Prostate gland (tissue), 2 donors: ENCODE results near the gene DCAF10. TPM values are rescaled to one million over a fixed set of nuclear protein-coding genes. Genes with fewer than 3 reads are reported as not detected.

Source experiments
- DNase-seq: peaks from one replicate; pipeline ENCODE4 v3.0.0-alpha.2; 2019; ENCODE audit warnings: low spot score
- H3K27ac ChIP-seq, 2 donors: fragments of 200-600 bp; sonication (generic); 2 replicates each; pipeline ENCODE4 v1.5.1; 2017 to 2019
- H3K27me3 ChIP-seq: fragments of 200-600 bp; sonication (generic); replicated peaks from 2 replicates; pipeline ENCODE4 v1.5.1; 2019; ENCODE audit not compliant: insufficient read depth
- H3K36me3 ChIP-seq, 2 donors: fragments of 200-600 bp; sonication (generic); 1 replicate in 1 of 2; 2 replicates in 1 of 2; pipeline versions ENCODE4 v1.5.1 to v1.8.1; 2017 to 2019
- H3K4me1 ChIP-seq: fragments of 200-600 bp; sonication (generic); replicated peaks from 2 replicates; pipeline ENCODE4 v1.5.1; 2019
- H3K4me3 ChIP-seq, 2 donors: fragments of 200-600 bp; sonication (generic); 2 replicates each; pipeline ENCODE4 v1.5.1; 2017 to 2019
- H3K9me3 ChIP-seq: fragments of 200-600 bp; sonication (generic); 2 replicates; pipeline ENCODE4 v1.5.1; 2017
- CTCF ChIP-seq, 4 experiments: fragments of 200-600 bp in 2 of 4; fragments of 450-650 bp in 2 of 4; sonication (generic) in 2 of 4; IDR thresholded peaks; 1 replicate in 3 of 4; 2 replicates in 1 of 4; pipeline ENCODE4 v1.5.1; 2016 to 2019; ENCODE audit warnings: antibody characterized with exemption in 4 of 4, mild to moderate bottlenecking in 2 of 4, moderate library complexity in 2 of 4
- POLR2A ChIP-seq: fragments of 450-650 bp; IDR thresholded peaks from one replicate; pipeline ENCODE4 v1.6.1; 2016; ENCODE audit warnings: antibody characterized with exemption, mild to moderate bottlenecking
- POLR2AphosphoS5 ChIP-seq: sonication (generic); formaldehyde crosslinking; IDR thresholded peaks from one replicate; pipeline ENCODE4 v1.6.1; 2017; ENCODE audit warnings: antibody characterized with exemption
- WGBS: methylation state at CpG from one replicate; pipeline ENCODE4 v1.1.5; 2018; 5-methylcytosine and 5-hydroxymethylcytosine counted together
- intact Hi-C: fragments of 100-400 bp; cut with DNase I; formaldehyde crosslinking; loops from one replicate; pipeline ENCODE4 v1.14.2; 2022
- total RNA-seq, 2 donors: library from RNA; depleted of rRNA; stranded (reverse); fragments of >200 nt; gene quantifications; one replicate each; pipeline ENCODE4 v1.1.0, GENCODE V29; 2016

DCAF10 gene
- total RNA-seq, 2 donors from 2014 or later = 24.2 to 30.5 TPM

- TF ChIP-seq POLR2A (no peak), CTCF (IDR thresholded peaks at IDR 0.05) (no peak), POLR2AphosphoS5 (no peak)
- intact Hi-C loops = loop anchor here (5.0 to 10.0 kb wide), 3 partner anchors 152 to 350 kb away; partner anchors contain the start of gene SHB
- H3K36me3 ChIP-seq = no peaks in the 10 kb centered on the region
- H3K27ac ChIP-seq = peak overlapping the region in 1 of 2 donors; percentile 1
- H3K4me3 ChIP-seq = no peak overlapping the region
- no peaks in the 10 kb centered on the region for H3K9me3 ChIP-seq
- H3K4me1 ChIP-seq = peaks cover 2% of the 10 kb centered on the region
- no peak for DNase-seq
- H3K27me3 ChIP-seq = no peaks in the 10 kb centered on the region
- WGBS = 81% methylated on average over 11 of the region's 11 CpGs
These were observed 114.2 kb downstream of the DCAF10 start for GRCh38 chr9:37914701-37915358.

GRCh38 chr9:37915911-37916470 is 115.4 kb downstream of the DCAF10 start:
- Histone ChIP-seq H3K36me3 (no peaks in the 10 kb centered on the region), H3K9me3 (no peaks in the 10 kb centered on the region), H3K27me3 (no peaks in the 10 kb centered on the region), H3K27ac (peak overlapping the region; percentile 6 to 12), H3K4me1 (peaks cover 2% of the 10 kb centered on the region), H3K4me3 (no peak overlapping the region)
- 85% methylated on average over 14 of the region's 14 CpGs for WGBS
- intact Hi-C loops = loop anchor here (2.0 to 10.0 kb wide), 3 partner anchors 151 to 445 kb away; partner anchors contain the start of gene SHB
- TF ChIP-seq CTCF (IDR thresholded peaks at IDR 0.05) (no peak), POLR2AphosphoS5 (no peak), POLR2A (no peak)
- DNase-seq = no peak

GRCh38 chr9:37916471-37917312 is 116.1 kb downstream of the DCAF10 start:
- no peak overlapping the region for H3K4me3 ChIP-seq
- TF ChIP-seq CTCF (IDR thresholded peaks at IDR 0.05) (no peak), POLR2AphosphoS5 (no peak), POLR2A (no peak)
- 62% methylated on average over 18 of the region's 18 CpGs for WGBS
- H3K36me3 ChIP-seq = no peaks in the 10 kb centered on the region
- intact Hi-C loops = loop anchor here (2.0 to 10.0 kb wide), 3 partner anchors 151 to 444 kb away; partner anchors contain the start of gene SHB
- no peaks in the 10 kb centered on the region for H3K27me3 ChIP-seq
- DNase-seq = no peak
- no peaks in the 10 kb centered on the region for H3K9me3 ChIP-seq
- H3K27ac ChIP-seq = peak overlapping the region; percentile 12 to 36
- H3K4me1 ChIP-seq = peaks cover 2% of the 10 kb centered on the region

Other genes starting within 250 kb of the DCAF10 start
- 10 to 100 TPM in 1 of 2 donors, 1 to 10 TPM in 1; 8.5 to 17.6 TPM for gene FBXO10, start 224.4 kb upstream of the DCAF10 start, total RNA-seq
- 10 to 100 TPM; 81.2 to 82.8 TPM for gene TOMM5, start 208.2 kb upstream of the DCAF10 start, total RNA-seq
- gene FRMPD1, start 149.8 kb upstream of the DCAF10 start, total RNA-seq = 10 to 100 TPM in 1 of 2 donors, under 1 TPM in 1; 0.36 to 47.6 TPM
- 10 to 100 TPM in 1 of 2 donors, 1 to 10 TPM in 1; 7.8 to 19.6 TPM for gene TRMT10B, start 47.0 kb upstream of the DCAF10 start, total RNA-seq
- 10 to 100 TPM; 48.5 to 54.5 TPM for gene EXOSC3, start 15.7 kb upstream of the DCAF10 start, total RNA-seq
- gene SLC25A51, start 103.3 kb downstream of the DCAF10 start, total RNA-seq = 10 to 100 TPM; 20.2 to 21.6 TPM